ENCODE data around the gene MAPK1.
"Not testable (repeated sequence)": the region's sequence is repeated elsewhere in the genome, so short reads cannot be mapped to it uniquely, and the experiment has no call there.

Gene MAPK1

DNA sequence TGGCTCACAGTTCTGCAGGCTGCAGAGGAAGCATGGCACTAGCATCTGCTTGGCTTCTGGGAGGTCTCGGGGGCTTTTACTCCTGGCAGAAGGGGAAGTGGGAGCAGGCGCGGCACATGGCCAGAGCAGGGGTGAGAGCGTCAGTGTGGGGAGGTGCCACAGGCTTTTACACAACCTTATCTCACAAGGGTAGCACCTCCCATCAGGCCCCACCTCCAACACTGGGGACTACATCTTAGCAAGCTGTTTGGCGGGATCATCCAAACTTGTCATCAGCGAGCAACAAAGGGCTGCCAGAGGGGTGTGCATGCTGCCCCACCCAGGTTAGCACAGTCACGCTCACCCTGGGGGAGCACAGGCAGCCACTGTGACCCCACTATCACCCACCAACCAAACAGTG is 112.9 kb downstream of the MAPK1 start:
- no peak for DNase-seq (ENCODE audit: low read depth, low spot score)
- Histone ChIP-seq H3K27me3 (ENCODE audit: control insufficient read depth, insufficient read depth, low read length) (no peaks in the 10 kb centered on the region), H3K9me3 (ENCODE audit: control insufficient read depth, insufficient read depth, low read length) (no peaks in the 10 kb centered on the region), H3K27ac (ENCODE audit: low read length) (no peak overlapping the region), H3K4me3 (ENCODE audit: low read length) (no peak overlapping the region), H3K4me1 (ENCODE audit: control insufficient read depth, insufficient read depth, low read length) (no peaks in the 10 kb centered on the region; the same call in 1 of the 2 replicates), H3K36me3 (ENCODE audit: control insufficient read depth, insufficient read depth, low read length) (peaks cover 5% of the 10 kb centered on the region)
- WGBS (ENCODE audit: insufficient coverage, insufficient read length), result no CpG with 5 or more reads among the region's 7 CpGs

DNA sequence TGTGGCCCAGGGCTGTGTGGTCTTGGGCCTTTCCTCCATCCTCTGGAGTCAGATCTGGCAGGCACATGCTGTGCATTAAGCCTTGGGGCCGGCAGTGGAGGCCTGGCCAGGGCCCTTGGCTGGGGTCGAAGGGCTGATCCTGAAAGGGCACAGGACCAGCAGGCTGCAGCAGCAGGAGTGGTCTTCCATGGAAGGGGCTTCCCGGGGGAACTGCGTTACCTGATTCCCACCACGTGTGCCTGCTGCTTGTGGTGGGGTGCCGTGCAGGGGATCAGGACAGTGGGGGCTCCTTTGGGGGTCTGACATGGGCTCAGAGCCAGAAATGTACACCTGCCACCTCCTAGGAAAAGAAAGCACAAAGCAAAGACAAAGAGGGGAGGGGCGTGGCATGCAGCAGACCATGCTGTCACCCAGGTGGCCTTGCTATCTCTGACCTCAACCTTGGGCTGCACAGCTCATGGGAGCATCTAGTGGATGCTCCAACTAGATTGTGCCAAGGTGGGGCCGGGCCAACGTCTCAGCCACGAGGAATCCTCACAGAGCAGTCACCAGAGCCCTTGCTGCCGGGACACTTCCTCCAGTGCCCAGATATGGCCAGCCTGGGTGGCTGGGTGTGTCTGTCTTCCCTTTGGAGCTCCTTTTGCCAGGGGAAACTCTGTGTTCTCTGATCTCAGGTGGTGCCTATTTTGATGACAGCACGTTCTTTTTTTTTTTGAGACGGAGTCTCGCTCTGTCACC is 113.9 kb downstream of the MAPK1 start:
- no peaks in the 10 kb centered on the region; the same call in 1 of the 2 replicates for H3K4me1 ChIP-seq (ENCODE audit: control insufficient read depth, insufficient read depth, low read length)
- no peaks in the 10 kb centered on the region for H3K9me3 ChIP-seq (ENCODE audit: control insufficient read depth, insufficient read depth, low read length)
- no peak for DNase-seq (ENCODE audit: low read depth, low spot score)
- no peak overlapping the region for H3K27ac ChIP-seq (ENCODE audit: low read length)
- no peak overlapping the region for H3K4me3 ChIP-seq (ENCODE audit: low read length)
- no CpG with 5 or more reads among the region's 14 CpGs for WGBS (ENCODE audit: insufficient coverage, insufficient read length)
- H3K36me3 ChIP-seq (ENCODE audit: control insufficient read depth, insufficient read depth, low read length), result peaks cover 3% of the 10 kb centered on the region
- H3K27me3 ChIP-seq (ENCODE audit: control insufficient read depth, insufficient read depth, low read length), result no peaks in the 10 kb centered on the region

DNA sequence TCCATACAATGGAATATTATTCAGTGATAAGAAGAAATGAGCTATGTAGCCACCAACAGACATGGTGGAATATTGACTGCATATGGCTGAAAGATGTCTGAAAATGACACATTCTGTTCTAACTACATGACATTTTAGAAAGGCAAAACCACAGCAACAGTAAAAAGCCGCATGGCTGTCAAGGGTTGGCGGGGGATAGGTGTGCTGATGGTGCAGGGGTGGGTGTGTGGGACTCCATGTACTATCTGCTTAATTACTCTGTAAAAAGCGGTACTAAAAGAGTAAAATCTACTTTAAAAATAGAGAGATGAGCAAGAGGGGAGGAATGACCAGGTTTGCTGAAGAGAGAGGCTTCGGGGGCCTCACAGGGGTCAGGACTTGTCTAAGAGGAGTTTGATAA is 115.2 kb downstream of the MAPK1 start:
- Histone ChIP-seq H3K27ac (ENCODE audit: low read length) (no peak overlapping the region), H3K27me3 (ENCODE audit: control insufficient read depth, insufficient read depth, low read length) (no peaks in the 10 kb centered on the region), H3K36me3 (ENCODE audit: control insufficient read depth, insufficient read depth, low read length) (no peaks in the 10 kb centered on the region), H3K4me1 (ENCODE audit: control insufficient read depth, insufficient read depth, low read length) (no peaks in the 10 kb centered on the region; the same call in 1 of the 2 replicates), H3K4me3 (ENCODE audit: low read length) (no peak overlapping the region), H3K9me3 (ENCODE audit: control insufficient read depth, insufficient read depth, low read length) (no peaks in the 10 kb centered on the region)
- no CpG with 5 or more reads among the region's 4 CpGs for WGBS (ENCODE audit: insufficient coverage, insufficient read length)
- DNase-seq (ENCODE audit: low read depth, low spot score), result no peak

DNA sequence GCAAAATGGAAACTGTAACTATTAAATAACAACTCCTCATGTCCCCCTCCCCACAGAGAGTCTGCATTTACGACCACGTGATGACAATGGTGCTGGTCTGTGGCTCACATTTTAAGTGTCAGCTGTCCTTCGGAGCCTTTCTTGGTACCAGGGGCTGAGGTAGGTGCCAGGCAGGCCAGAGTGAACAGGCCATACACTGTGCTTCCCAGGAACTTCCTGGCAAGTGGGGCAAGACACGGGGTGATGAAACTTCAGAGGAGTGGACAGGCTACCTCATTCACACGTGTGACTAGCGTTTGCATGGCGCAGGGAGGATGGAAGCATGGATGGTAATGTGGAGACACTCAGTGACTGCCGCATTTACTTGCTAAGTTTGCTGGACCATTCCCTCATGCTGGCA is 121.5 kb downstream of the MAPK1 start:
- Histone ChIP-seq H3K9me3 (ENCODE audit: control insufficient read depth, insufficient read depth, low read length) (no peaks in the 10 kb centered on the region), H3K36me3 (ENCODE audit: control insufficient read depth, insufficient read depth, low read length) (no peaks in the 10 kb centered on the region), H3K27me3 (ENCODE audit: control insufficient read depth, insufficient read depth, low read length) (no peaks in the 10 kb centered on the region), H3K4me3 (ENCODE audit: low read length) (no peak overlapping the region), H3K27ac (ENCODE audit: low read length) (no peak overlapping the region), H3K4me1 (ENCODE audit: control insufficient read depth, insufficient read depth, low read length) (no peaks in the 10 kb centered on the region)
- no CpG with 5 or more reads among the region's 8 CpGs for WGBS (ENCODE audit: insufficient coverage, insufficient read length)
- DNase-seq (ENCODE audit: low read depth, low spot score), result no peak

DNA sequence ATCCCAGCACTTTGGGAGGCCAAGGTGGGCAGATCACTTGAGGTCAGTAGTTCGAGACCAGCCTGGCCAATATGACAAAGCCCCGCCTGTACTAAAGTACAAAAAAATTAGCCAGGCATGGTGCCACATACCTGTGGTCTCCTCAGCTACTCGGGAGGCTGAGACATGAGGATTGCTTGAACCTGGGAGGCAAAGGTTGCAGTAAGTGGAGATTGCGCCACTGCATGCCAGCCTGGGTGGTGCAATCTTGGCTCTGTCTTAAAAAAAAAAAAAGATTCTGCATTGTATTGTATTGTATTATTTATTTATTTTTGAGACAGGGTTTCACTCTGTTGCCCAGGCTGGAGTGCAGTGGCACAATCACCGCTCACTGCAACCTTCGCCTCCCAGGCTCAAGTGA is 122.5 kb downstream of the MAPK1 start:
- DNase-seq (ENCODE audit: low read depth, low spot score); H3K27ac ChIP-seq (ENCODE audit: low read length); H3K27me3 ChIP-seq (ENCODE audit: control insufficient read depth, insufficient read depth, low read length); H3K9me3 ChIP-seq (ENCODE audit: control insufficient read depth, insufficient read depth, low read length); H3K4me3 ChIP-seq (ENCODE audit: low read length); H3K36me3 ChIP-seq (ENCODE audit: control insufficient read depth, insufficient read depth, low read length); H3K4me1 ChIP-seq (ENCODE audit: control insufficient read depth, insufficient read depth, low read length): not testable (repeated sequence)
- WGBS (ENCODE audit: insufficient coverage, insufficient read length), result no CpG with 5 or more reads among the region's 6 CpGs

DNA sequence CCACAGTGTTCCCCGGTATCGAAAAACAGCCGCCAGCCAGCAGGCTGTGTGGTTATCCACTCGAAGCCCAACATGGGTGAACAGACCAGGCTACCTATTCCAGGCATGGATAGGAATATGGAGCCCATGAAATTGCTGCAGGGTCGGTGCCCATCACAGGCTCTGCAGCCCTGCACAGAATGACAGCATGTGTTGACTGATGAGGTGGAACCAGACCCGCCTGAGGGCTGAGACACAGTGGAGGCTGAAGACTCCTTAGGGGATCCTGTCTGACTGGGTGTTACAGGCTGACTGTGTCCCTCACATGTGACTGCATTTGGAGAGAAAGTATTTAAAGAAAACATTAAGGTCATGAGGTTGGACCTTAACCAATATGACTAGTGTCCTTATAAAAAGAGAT is 125.7 kb downstream of the MAPK1 start:
- Histone ChIP-seq H3K9me3 (ENCODE audit: control insufficient read depth, insufficient read depth, low read length) (no peaks in the 10 kb centered on the region), H3K27ac (ENCODE audit: low read length) (no peak overlapping the region), H3K27me3 (ENCODE audit: control insufficient read depth, insufficient read depth, low read length) (no peaks in the 10 kb centered on the region), H3K4me1 (ENCODE audit: control insufficient read depth, insufficient read depth, low read length) (peaks cover 3% of the 10 kb centered on the region; the same call in 1 of the 2 replicates), H3K36me3 (ENCODE audit: control insufficient read depth, insufficient read depth, low read length) (no peaks in the 10 kb centered on the region), H3K4me3 (ENCODE audit: low read length) (no peak overlapping the region)
- no peak for DNase-seq (ENCODE audit: low read depth, low spot score)
- no CpG with 5 or more reads among the region's 6 CpGs for WGBS (ENCODE audit: insufficient coverage, insufficient read length)

DNA sequence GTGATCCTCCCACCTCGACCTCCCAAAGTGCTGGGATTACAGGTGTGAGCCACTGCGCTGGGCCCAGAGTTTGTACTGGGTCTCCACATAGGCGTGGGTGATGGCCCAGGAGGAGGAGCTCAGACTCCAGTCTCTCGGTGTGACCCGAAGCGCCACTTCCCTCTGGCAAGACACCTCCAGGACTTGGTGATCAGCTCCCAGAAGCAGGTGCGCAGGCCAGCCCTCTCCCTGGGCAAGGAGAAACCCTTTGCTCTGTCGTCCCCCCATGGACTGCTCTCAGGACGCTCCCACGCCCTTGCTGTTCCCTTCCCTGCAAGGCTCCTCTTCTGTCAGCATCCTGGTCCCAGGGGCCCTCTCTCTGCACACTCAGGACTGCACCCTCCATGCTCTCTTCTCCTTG is 126.4 kb downstream of the MAPK1 start:
- H3K27ac ChIP-seq (ENCODE audit: low read length), result no peak overlapping the region
- H3K27me3 ChIP-seq (ENCODE audit: control insufficient read depth, insufficient read depth, low read length), result no peaks in the 10 kb centered on the region
- H3K9me3 ChIP-seq (ENCODE audit: control insufficient read depth, insufficient read depth, low read length), result no peaks in the 10 kb centered on the region
- H3K4me1 ChIP-seq (ENCODE audit: control insufficient read depth, insufficient read depth, low read length), result peaks cover 3% of the 10 kb centered on the region; the same call in 1 of the 2 replicates
- DNase-seq (ENCODE audit: low read depth, low spot score), result no peak
- no peak overlapping the region for H3K4me3 ChIP-seq (ENCODE audit: low read length)
- H3K36me3 ChIP-seq (ENCODE audit: control insufficient read depth, insufficient read depth, low read length), result no peaks in the 10 kb centered on the region
- WGBS (ENCODE audit: insufficient coverage, insufficient read length), result no CpG with 5 or more reads among the region's 10 CpGs

DNA sequence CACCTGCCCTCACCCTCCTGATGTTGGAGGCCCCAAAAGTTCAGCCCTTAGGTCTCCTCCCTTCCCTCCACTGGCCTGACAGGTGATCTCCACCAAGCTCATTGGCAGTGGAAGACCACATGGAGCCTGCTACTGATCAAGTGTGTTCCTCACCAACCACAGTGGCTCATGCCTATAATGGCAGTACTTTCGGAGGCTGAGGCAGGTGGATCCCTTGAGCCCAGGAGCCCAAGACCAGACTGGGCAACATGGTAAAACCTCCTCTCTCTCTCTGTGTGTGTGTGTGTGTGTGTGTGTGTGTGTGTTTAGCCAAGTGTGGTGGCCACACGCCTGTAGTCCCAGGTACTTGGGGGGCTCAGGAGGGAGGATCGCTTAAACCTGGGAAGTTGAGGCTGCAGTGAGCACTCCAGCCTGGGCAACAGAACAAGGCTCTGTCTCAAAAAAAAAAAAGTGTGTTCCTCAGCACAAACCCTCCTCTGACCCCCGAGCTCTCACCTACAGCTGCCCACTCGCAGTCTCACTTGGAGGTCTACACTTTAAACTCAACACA is 127.5 kb downstream of the MAPK1 start:
- no peak for DNase-seq (ENCODE audit: low read depth, low spot score)
- no peak overlapping the region for H3K4me3 ChIP-seq (ENCODE audit: low read length)
- no peak overlapping the region for H3K27ac ChIP-seq (ENCODE audit: low read length)
- H3K36me3 ChIP-seq (ENCODE audit: control insufficient read depth, insufficient read depth, low read length), result no peaks in the 10 kb centered on the region
- H3K9me3 ChIP-seq (ENCODE audit: control insufficient read depth, insufficient read depth, low read length), result no peaks in the 10 kb centered on the region
- no CpG with 5 or more reads among the region's 5 CpGs for WGBS (ENCODE audit: insufficient coverage, insufficient read length)
- peaks cover 3% of the 10 kb centered on the region; the same call in 1 of the 2 replicates for H3K4me1 ChIP-seq (ENCODE audit: control insufficient read depth, insufficient read depth, low read length)
- H3K27me3 ChIP-seq (ENCODE audit: control insufficient read depth, insufficient read depth, low read length), result no peaks in the 10 kb centered on the region

DNA sequence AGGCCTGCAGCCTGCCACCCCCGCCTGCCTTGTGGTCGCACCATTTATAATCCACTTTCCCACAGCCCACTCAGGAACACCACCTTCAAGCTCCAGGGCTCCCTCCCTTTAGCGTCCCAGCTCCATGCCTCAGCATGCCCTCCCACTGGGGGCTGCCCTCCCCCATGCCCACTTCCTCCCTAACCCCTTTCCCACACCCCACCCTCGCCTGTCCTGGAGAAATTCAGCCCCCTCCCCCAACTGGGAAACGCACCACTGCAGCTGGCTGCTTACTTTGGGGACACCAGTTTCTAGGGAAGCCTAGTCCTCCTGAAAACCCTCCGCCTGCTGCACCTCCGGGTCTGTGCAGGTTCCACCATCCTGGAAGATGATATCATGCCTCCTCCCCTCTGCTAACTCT is 128.5 kb downstream of the MAPK1 start:
- no CpG with 5 or more reads among the region's 7 CpGs for WGBS (ENCODE audit: insufficient coverage, insufficient read length)
- no peak overlapping the region for H3K27ac ChIP-seq (ENCODE audit: low read length)
- no peaks in the 10 kb centered on the region; the same call in 1 of the 2 replicates for H3K27me3 ChIP-seq (ENCODE audit: control insufficient read depth, insufficient read depth, low read length)
- H3K4me3 ChIP-seq (ENCODE audit: low read length), result no peak overlapping the region
- DNase-seq (ENCODE audit: low read depth, low spot score), result no peak
- H3K4me1 ChIP-seq (ENCODE audit: control insufficient read depth, insufficient read depth, low read length), result peaks cover 5% of the 10 kb centered on the region; the same call in 1 of the 2 replicates
- no peaks in the 10 kb centered on the region for H3K9me3 ChIP-seq (ENCODE audit: control insufficient read depth, insufficient read depth, low read length)
- no peaks in the 10 kb centered on the region for H3K36me3 ChIP-seq (ENCODE audit: control insufficient read depth, insufficient read depth, low read length)

DNA sequence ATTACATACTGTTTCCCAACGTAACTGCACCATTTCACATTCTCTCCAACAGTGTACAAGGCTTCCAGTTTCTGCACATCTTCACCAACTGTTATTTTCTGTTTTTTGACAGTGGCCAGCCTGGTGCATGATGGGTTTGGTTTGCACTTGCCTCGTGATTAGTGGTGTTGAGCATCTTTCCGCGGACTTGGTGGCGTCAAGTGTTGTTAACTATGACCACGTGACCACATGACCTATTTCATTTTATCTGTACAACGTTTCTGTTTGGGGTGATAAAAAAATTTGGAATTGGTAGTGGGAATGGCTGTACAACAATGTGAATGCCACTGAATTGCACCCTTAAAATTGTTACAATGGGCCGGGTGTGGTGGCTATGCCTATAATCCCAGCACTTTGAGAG is 129.4 kb downstream of the MAPK1 start:
- H3K27me3 ChIP-seq (ENCODE audit: control insufficient read depth, insufficient read depth, low read length), result no peaks in the 10 kb centered on the region; the same call in 1 of the 2 replicates

DNA sequence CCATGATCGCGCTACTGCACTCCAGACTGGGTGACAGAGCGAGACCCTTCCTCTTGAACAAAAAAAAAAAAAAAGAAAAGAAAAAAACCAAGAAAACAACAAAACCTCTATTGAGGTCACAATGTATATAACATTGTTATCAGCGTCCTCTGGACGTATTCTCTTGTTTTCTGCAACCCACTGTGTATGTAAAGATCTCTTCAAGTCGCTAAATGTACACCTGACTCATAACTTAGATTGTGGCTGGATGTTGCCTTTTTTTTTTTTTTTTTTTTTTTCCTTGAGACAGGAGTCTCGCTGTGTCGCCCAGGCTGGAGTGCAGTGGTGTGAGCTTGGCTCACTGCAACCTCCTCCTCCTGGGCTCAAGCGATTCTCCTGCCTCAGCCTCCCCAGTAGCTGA is 130.5 kb downstream of the MAPK1 start:
- Histone ChIP-seq H3K9me3 (ENCODE audit: control insufficient read depth, insufficient read depth, low read length) (no peaks in the 10 kb centered on the region), H3K4me1 (ENCODE audit: control insufficient read depth, insufficient read depth, low read length) (peaks cover 5% of the 10 kb centered on the region; the same call in 1 of the 2 replicates), H3K27ac (ENCODE audit: low read length) (no peak overlapping the region), H3K27me3 (ENCODE audit: control insufficient read depth, insufficient read depth, low read length) (no peaks in the 10 kb centered on the region; the same call in 1 of the 2 replicates), H3K4me3 (ENCODE audit: low read length) (no peak overlapping the region), H3K36me3 (ENCODE audit: control insufficient read depth, insufficient read depth, low read length) (no peaks in the 10 kb centered on the region)
- WGBS (ENCODE audit: insufficient coverage, insufficient read length), result no CpG with 5 or more reads among the region's 9 CpGs
- no peak for DNase-seq (ENCODE audit: low read depth, low spot score)

More for the DNA sequence above, 129.4 kb downstream of the MAPK1 start:
- Histone ChIP-seq H3K27ac (ENCODE audit: low read length) (no peak overlapping the region), H3K36me3 (ENCODE audit: control insufficient read depth, insufficient read depth, low read length) (no peaks in the 10 kb centered on the region), H3K9me3 (ENCODE audit: control insufficient read depth, insufficient read depth, low read length) (no peaks in the 10 kb centered on the region), H3K4me3 (ENCODE audit: low read length) (no peak overlapping the region), H3K4me1 (ENCODE audit: control insufficient read depth, insufficient read depth, low read length) (peaks cover 5% of the 10 kb centered on the region; the same call in 1 of the 2 replicates)
- DNase-seq (ENCODE audit: low read depth, low spot score), result no peak
- WGBS (ENCODE audit: insufficient coverage, insufficient read length), result no CpG with 5 or more reads among the region's 8 CpGs
